K562 (cell line): Measurements from ENCODE around the gene THADA. TPM values are rescaled to one million over a fixed set of nuclear protein-coding genes. Genes with fewer than 3 reads are reported as not detected.

Experiments used
- BDP1 ChIP-seq: IDR thresholded peaks from 3 replicates; pipeline ENCODE4 v1.6.1; 2011; ENCODE audit not compliant: insufficient read length, insufficient read depth
- COPS2 ChIP-seq: fragments of 450-650 bp; conservative IDR thresholded peaks from 2 replicates; pipeline ENCODE4 v1.6.1; 2016; ENCODE audit warnings: mild to moderate bottlenecking, moderate library complexity
- FOS ChIP-seq: IDR thresholded peaks from 3 replicates; pipeline ENCODE4 v1.6.1; 2011; ENCODE audit not compliant: insufficient read length; ENCODE audit errors: extremely low read depth
- GATAD2A ChIP-seq: fragments of 450-650 bp; IDR thresholded peaks from 2 replicates; pipeline ENCODE4 v1.6.1; 2017
- GTF2E2 ChIP-seq: fragments of 200-800 bp; sonication (Bioruptor generic); IDR thresholded peaks from 2 replicates; pipeline ENCODE4 v1.6.1; 2016; ENCODE audit warnings: missing genetic modification characterization, missing compliant biosample characterization
- KLF1 ChIP-seq: fragments of 450-650 bp; IDR thresholded peaks from 2 replicates; pipeline ENCODE4 v1.6.1; 2016; ENCODE audit warnings: missing genetic modification characterization, missing compliant biosample characterization
- MBD1 ChIP-seq: fragments of 250-450 bp; sonication (Bioruptor Pico); IDR thresholded peaks from 2 replicates; pipeline ENCODE4 v1.8.0; 2022; ENCODE audit warnings: inconsistent platforms
- POLR2H ChIP-seq: IDR thresholded peaks from 2 replicates; pipeline ENCODE4 v1.6.1; 2016; ENCODE audit warnings: missing genetic modification characterization, low read depth, mild to moderate bottlenecking, control low read depth, missing compliant biosample characterization, moderate library complexity
- SLC30A9 ChIP-seq: fragments of 250-450 bp; sonication (Bioruptor Pico); IDR thresholded peaks from 2 replicates; pipeline ENCODE4 v1.8.0; 2022; ENCODE audit warnings: mild to moderate bottlenecking, moderate library complexity
- TBP ChIP-seq: optimal IDR thresholded peaks from 2 replicates; pipeline ENCODE3; 2011; ENCODE audit warnings: low read depth, low read length, improper control_type of control experiment
- TCFL5 ChIP-seq: fragments of 250-450 bp; sonication (Bioruptor Pico); conservative IDR thresholded peaks from 2 replicates; pipeline ENCODE4 v1.6.1; 2021; ENCODE audit warnings: mild to moderate bottlenecking, moderate library complexity, matching md5 sums
- ZC3H11A ChIP-seq: IDR thresholded peaks from 2 replicates; pipeline ENCODE4 v1.6.1; 2012; ENCODE audit warnings: low read depth, low read length, improper control_type of control experiment
- ZFP1 ChIP-seq: fragments of 450-650 bp; formaldehyde crosslinking; IDR thresholded peaks from 2 replicates; pipeline ENCODE4 v1.4.0; 2020; ENCODE audit warnings: mild to moderate bottlenecking, mixed read lengths
- ZFX ChIP-seq: sonication (generic); formaldehyde crosslinking; IDR thresholded peaks from 2 replicates; pipeline ENCODE4 v1.8.0; 2022; ENCODE audit warnings: mild to moderate bottlenecking, missing genetic modification reagents, moderate library complexity
- ZNF133 ChIP-seq: fragments of 250-450 bp; sonication (Bioruptor Pico); IDR thresholded peaks from 2 replicates; pipeline ENCODE4 v1.4.0; 2020; ENCODE audit warnings: mild to moderate bottlenecking
- ZNF134 ChIP-seq: fragments of 250-450 bp; sonication (Bioruptor Pico); conservative IDR thresholded peaks from 2 replicates; pipeline ENCODE4 v1.4.0; 2020
- ZNF232 ChIP-seq: sonication (generic); formaldehyde crosslinking; IDR thresholded peaks from 2 replicates; pipeline ENCODE4 v1.8.0; 2022; ENCODE audit warnings: mild to moderate bottlenecking, missing genetic modification reagents
- polyA plus RNA-seq, 8 experiments: library from polyadenylated mRNA; depleted of rRNA in 4 of 8; stranded (reverse) in 5 of 8; unstranded in 3 of 8; fragments of >200 nt; fragmentation: Nextera tagmentation in 2 of 8; fragmentation: Illumina TruSeq in 1 of 8; extraction: Ambion mirVana in 2 of 8; extraction: Trizol in 1 of 8; gene quantifications; 2 replicates each; pipeline versions ENCODE4 v1.2.1 to v1.2.3, GENCODE V29; 2011 to 2014; ENCODE audit warnings: inconsistent platforms in 1 of 8, missing spikeins in 1 of 8
- total RNA-seq, 7 experiments: library from RNA; depleted of rRNA in 6 of 7; stranded (reverse); fragments of >200 nt in 6 of 7; fragmentation: Illumina TruSeq in 2 of 7; extraction: Trizol in 2 of 7; gene quantifications; 2 replicates each; pipeline versions ENCODE4 v1.2.1 to v1.2.3, GENCODE V29; 2011 to 2021; ENCODE audit warnings: low replicate concordance in 1 of 7
- TF ChIP-seq, protein P1 (sequence below): fragments of 450-650 bp; formaldehyde crosslinking; IDR thresholded peaks from 2 replicates; pipeline ENCODE4 v1.4.0; 2020; ENCODE audit warnings: mild to moderate bottlenecking, mixed read lengths
- TF ChIP-seq, protein P2 (sequence below): fragments of 450-650 bp; conservative IDR thresholded peaks from 2 replicates; pipeline ENCODE4 v1.6.1; 2016; ENCODE audit warnings: missing genetic modification characterization, low read depth, mild to moderate bottlenecking, missing compliant biosample characterization, moderate library complexity
- TF ChIP-seq, protein P3 (sequence below): fragments of 450-650 bp; IDR thresholded peaks from 2 replicates; pipeline ENCODE4 v1.6.1; 2016; ENCODE audit warnings: mild to moderate bottlenecking

The THADA gene
- total and polyA plus RNA-seq, 9 of the 15 experiments (the other 6 are each of a cell fraction or from before 2014, with no cell fraction given) = 17.8 to 34.7 (median 31.9) TPM

DNA sequence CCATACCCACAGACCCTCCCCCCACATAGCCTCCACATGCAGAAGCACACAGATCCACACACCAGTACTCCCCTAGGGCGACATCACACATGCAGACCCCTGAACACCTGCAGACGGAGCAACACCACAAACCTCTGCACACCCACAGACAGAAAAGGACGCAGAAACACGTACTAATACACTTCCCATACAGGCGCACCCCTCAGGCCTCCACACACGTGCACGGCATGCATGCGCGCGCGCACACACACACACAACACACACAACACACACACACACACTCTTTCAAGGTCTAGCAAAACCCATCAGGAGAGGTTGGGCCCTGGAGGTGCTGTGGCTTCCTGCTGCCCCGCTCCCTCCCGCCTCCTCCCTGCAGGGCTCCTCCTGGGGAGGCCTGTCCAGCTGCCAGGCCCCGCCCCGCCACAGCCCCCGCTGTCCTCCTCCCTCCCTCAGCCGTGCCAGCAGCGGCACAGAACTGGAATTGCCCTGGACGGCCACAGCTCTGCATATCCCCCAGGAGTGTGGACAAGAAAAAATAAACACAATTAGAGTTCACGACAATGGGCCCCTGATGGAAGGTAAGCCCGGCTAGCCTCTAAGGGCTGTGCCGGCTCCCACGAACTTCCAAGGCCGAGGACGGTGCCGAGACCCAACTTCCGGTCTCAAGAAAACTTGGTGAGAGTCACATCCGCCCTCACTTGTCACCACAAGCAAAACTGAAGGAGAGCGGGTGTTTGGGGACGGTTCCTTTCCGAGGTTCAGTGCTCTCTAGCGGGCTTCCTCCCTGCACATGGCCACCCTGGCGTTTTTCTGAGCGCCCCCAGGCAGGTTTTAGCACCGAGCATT lies 376.2 kb downstream of the THADA start (continued):
- TF ChIP-seq, protein P1, sequence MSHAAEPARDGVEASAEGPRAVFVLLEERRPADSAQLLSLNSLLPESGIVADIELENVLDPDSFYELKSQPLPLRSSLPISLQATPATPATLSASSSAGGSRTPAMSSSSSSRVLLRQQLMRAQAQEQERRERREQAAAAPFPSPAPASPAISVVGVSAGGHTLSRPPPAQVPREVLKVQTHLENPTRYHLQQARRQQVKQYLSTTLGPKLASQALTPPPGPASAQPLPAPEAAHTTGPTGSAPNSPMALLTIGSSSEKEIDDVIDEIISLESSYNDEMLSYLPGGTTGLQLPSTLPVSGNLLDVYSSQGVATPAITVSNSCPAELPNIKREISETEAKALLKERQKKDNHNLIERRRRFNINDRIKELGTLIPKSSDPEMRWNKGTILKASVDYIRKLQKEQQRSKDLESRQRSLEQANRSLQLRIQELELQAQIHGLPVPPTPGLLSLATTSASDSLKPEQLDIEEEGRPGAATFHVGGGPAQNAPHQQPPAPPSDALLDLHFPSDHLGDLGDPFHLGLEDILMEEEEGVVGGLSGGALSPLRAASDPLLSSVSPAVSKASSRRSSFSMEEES = no peak
- TF ChIP-seq ZNF134 (no peak), GTF2E2 (tag) (no peak; the same call in 1 of the 2 replicates), ZNF232 (no peak), BDP1 (no peak), ZFP1 (CRISPR knock-in tag) (no peak), COPS2 (no peak), TCFL5 (CRISPR knock-in tag) (no peak), ZFX (peak; percentile 93; the same call in 1 of the 2 replicates), SLC30A9 (CRISPR knock-in tag) (no peak), ZC3H11A (no peak), ZNF133 (no peak), FOS (no peak), POLR2H (tag) (no peak; the same call in 1 of the 2 replicates), MBD1 (CRISPR knock-in tag) (no peak), TBP (peak; percentile 79), GATAD2A (no peak), KLF1 (tag) (no peak)
- TF ChIP-seq, protein P2, sequence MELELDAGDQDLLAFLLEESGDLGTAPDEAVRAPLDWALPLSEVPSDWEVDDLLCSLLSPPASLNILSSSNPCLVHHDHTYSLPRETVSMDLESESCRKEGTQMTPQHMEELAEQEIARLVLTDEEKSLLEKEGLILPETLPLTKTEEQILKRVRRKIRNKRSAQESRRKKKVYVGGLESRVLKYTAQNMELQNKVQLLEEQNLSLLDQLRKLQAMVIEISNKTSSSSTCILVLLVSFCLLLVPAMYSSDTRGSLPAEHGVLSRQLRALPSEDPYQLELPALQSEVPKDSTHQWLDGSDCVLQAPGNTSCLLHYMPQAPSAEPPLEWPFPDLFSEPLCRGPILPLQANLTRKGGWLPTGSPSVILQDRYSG (tag) = no peak
- TF ChIP-seq, protein P3, sequence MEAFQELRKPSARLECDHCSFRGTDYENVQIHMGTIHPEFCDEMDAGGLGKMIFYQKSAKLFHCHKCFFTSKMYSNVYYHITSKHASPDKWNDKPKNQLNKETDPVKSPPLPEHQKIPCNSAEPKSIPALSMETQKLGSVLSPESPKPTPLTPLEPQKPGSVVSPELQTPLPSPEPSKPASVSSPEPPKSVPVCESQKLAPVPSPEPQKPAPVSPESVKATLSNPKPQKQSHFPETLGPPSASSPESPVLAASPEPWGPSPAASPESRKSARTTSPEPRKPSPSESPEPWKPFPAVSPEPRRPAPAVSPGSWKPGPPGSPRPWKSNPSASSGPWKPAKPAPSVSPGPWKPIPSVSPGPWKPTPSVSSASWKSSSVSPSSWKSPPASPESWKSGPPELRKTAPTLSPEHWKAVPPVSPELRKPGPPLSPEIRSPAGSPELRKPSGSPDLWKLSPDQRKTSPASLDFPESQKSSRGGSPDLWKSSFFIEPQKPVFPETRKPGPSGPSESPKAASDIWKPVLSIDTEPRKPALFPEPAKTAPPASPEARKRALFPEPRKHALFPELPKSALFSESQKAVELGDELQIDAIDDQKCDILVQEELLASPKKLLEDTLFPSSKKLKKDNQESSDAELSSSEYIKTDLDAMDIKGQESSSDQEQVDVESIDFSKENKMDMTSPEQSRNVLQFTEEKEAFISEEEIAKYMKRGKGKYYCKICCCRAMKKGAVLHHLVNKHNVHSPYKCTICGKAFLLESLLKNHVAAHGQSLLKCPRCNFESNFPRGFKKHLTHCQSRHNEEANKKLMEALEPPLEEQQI = no peak
